ENCODE data around the gene SCN4B.

GRCh38 chr11:118152020-118152551 lies 537 bp downstream of the SCN4B start:
- TF ChIP-seq CTCF (IDR thresholded peaks at IDR 0.05; ENCODE audit: borderline replicate concordance, extremely low read depth, low read length, poor library complexity, severe bottlenecking) (no peak), EZH2 (IDR thresholded peaks at IDR 0.05; ENCODE audit: borderline replicate concordance, low read depth, low read length, severe bottlenecking) (no peak)

All from DND-41 (cell line).